GM18520 (cell line): Measurements from ENCODE around the gene FGFBP2.

Experiments
- ATAC-seq: cut with Tn5 transposase; IDR thresholded peaks from one replicate; pipeline ENCODE4 v1.9.1; 2021; ENCODE audit not compliant: unreplicated experiment

FGFBP2 gene, protein sequence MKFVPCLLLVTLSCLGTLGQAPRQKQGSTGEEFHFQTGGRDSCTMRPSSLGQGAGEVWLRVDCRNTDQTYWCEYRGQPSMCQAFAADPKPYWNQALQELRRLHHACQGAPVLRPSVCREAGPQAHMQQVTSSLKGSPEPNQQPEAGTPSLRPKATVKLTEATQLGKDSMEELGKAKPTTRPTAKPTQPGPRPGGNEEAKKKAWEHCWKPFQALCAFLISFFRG

GRCh38 chr4:15963001-15963451 is at the start of gene FGFBP2:
Gene FGFBP2, minus strand, starts transcription at chr4:15963175. Its CDS starts 46 bp downstream, at chr4:15963129.
- ATAC-seq, result peak; percentile 17

- no peak for ATAC-seq
Observed at GRCh38 chr4:16011173-16011572, 48.2 kb upstream of the FGFBP2 start.

DNA sequence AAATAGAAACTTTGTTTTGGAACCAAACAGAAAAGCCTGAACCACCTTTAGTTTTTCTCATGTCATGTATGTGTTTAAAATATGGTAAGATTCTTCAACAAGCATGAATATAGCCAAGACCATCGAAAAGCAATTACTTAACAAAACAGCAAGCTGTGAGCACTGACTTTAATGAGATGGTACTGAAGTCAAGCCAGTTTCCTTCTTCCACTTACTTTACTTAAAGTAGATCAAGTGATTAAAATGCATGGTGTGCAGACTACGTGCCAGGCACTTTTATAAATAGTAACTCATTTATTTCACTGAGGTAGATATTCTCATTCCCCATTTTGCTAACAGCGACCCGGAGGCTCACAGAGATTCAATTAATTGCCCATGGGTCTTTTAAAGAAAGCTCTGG is 46.2 kb upstream of the FGFBP2 start:
- no peak for ATAC-seq

GRCh38 chr4:16007471-16008095 is 44.6 kb upstream of the FGFBP2 start:
- no peak for ATAC-seq

GRCh38 chr4:16006771-16007446 is 43.9 kb upstream of the FGFBP2 start:
- ATAC-seq, result no peak

- ATAC-seq, result no peak
Observed at GRCh38 chr4:16005676-16006075, 42.7 kb upstream of the FGFBP2 start.

GRCh38 chr4:16001484-16001858 is 38.5 kb upstream of the FGFBP2 start:
- peak; percentile 73 for ATAC-seq

- ATAC-seq, result no peak
Observed at GRCh38 chr4:16000708-16001483, 37.9 kb upstream of the FGFBP2 start.

- ATAC-seq, result peak; percentile 84
Observed at GRCh38 chr4:15996773-15997172, 33.8 kb upstream of the FGFBP2 start.

- no peak for ATAC-seq
Observed at GRCh38 chr4:15995826-15996225, 32.9 kb upstream of the FGFBP2 start.

DNA sequence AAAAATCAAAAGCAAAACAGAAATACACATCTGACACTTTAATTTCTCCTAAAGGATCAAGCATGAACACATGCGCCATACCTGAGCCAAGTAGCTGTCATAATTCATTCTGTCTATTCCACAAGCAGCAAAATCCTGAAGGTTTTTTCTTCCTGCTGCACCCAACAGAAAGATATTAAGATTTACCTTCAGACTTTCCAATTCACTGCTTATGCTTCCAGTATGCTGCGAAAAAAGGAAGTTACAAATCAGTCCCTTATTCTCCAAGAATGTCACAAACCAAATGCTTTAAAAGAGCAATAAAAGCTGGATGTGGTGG is 29.2 kb upstream of the FGFBP2 start:
- ATAC-seq, result no peak

DNA sequence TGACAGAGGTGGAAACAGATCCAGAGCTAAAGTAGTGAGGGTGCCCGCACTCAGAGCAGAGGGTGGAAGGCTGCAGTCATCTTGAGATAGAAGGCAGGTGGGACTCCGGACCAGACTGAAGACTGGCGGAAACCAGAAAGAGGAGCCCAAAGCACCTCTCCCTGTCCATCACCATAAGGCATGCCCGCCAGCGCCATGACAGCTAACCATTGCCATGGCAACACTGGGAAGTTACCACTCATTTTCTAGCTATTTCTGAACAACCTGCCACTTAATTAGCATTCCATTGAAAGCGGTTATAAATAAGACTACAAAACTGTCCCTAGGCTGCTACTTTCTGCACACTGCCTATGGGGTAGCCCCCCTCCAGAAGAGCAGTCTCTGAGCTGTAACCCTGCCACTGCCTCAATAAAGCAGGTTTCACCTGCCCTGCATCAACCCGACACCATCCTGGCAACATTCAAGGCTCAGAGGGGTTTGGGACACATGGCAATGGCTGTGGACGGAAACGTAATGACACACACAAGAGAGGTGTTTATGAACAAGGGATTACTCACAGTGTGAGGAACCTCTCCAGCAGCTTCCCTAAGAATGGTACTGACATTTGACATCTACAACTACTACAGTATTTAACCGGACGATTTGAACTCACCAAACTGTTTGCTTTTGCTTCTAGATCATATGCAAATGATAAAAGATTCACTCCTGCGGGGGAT is 27.8 kb upstream of the FGFBP2 start:
- ATAC-seq, result no peak

GRCh38 chr4:15989424-15989823 is 26.4 kb upstream of the FGFBP2 start:
- ATAC-seq, result no peak

- no peak for ATAC-seq
Observed at GRCh38 chr4:15988222-15988621, 25.2 kb upstream of the FGFBP2 start.

DNA sequence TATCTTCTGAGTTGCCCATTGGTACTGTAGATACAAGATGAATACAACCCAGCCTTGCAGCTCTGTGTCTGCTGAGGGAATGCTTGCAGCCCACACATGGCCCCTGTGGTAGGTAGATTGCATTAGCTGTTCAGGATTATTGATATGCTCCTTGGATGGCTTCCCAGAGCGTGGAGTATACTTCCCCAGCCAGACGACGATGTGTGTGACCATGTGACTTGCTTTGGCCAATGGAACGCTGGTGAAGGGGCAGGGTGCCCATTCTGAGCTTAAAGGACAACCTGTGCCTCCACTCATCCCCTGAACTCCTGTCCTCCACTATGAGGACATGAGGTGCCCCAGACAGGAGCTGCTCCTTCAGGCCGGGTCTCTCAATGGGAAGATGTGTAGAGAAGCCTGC is 23.9 kb upstream of the FGFBP2 start:
- ATAC-seq, result no peak

GRCh38 chr4:15983610-15984009 is 20.6 kb upstream of the FGFBP2 start:
- no peak for ATAC-seq

DNA sequence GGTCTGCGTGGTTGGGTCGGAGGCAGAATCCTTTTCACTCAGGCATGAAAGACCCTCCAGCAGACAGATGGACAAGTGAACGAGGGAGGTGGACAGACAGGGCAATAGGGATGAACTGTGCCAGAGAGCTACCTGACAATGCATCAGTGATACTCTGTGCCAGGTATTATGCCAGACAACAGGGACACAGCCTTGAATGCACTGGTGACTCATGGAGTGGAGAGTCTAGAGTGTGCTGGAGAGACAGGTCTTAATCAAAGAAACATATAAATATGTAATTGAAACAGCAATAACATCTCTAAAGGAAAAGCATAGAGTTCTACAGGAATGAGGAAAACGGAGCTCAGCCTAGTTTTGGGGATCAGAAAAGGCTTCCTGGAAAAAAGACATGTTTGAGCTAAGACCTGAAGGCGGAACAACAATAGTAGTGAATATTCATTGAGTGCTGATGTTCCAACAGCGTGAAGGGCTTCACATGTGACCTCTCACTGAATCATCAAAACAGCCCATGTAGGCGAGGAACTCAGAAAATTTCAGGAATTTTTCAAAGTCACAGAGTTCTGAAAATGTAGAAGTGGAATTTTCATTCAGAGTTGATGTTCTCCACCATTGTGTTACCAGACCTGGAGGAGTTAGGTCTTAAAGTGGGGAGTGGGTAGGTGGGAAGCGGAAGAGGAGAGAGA is 20.0 kb upstream of the FGFBP2 start:
- ATAC-seq, result no peak

DNA sequence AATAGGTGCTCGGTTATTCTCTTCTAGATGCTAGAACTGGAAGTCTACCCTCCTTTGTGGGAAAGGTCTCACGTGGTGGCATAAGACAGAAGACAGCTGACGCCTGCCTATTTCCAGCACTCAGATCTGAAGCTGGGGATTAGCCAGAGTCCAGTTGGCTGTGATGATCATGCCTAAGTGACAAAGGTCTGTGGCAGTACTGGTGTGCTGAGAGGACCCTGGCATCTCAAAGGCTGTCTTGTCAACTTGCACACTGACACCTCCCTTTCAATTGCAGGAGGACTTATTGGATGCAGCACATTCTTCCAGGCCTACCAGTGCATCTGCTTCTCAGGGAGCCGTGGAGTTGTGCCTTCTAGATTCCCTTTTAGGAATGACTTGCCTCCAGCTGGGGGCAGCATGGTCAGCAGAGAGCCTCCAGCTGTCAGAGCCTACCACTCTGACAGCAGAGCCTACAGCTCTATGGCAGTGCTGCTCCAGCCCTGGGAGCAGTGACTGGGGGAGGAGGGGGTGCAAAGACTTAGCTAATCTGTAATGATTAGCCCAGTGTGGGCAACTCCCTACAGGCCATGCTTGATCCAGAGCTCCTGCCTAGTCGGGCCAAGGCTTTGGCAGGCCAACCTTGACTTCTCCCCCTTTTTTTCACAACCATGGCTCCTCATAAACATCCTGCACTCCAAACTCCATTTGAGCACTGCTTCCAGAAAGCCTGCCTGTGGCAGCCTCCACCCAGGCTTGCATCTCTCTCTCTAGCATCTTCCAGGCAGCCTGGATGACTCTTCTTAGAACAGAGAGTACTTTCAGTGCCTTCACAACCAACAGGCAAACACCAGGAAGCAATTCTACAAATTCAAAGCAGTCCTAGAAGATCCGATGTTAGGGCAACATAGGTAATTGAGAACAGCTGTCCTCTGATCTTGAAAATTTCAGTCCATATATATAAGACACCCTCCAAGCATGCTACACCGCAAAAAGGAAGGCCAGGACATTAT is 13.8 kb upstream of the FGFBP2 start:
- ATAC-seq, result no peak

GRCh38 chr4:15971068-15971801 is 8.3 kb upstream of the FGFBP2 start:
- no peak for ATAC-seq
